ENCODE measurements around the gene ARID2. TPM values are rescaled to one million over a fixed set of nuclear protein-coding genes. Genes with fewer than 3 reads are reported as not detected.
A peak's percentile ranks its signal among the peaks of the same experiment; 100 is the strongest.

The ARID2 gene
- total RNA-seq, 1 donor, result 25.0 TPM

DNA sequence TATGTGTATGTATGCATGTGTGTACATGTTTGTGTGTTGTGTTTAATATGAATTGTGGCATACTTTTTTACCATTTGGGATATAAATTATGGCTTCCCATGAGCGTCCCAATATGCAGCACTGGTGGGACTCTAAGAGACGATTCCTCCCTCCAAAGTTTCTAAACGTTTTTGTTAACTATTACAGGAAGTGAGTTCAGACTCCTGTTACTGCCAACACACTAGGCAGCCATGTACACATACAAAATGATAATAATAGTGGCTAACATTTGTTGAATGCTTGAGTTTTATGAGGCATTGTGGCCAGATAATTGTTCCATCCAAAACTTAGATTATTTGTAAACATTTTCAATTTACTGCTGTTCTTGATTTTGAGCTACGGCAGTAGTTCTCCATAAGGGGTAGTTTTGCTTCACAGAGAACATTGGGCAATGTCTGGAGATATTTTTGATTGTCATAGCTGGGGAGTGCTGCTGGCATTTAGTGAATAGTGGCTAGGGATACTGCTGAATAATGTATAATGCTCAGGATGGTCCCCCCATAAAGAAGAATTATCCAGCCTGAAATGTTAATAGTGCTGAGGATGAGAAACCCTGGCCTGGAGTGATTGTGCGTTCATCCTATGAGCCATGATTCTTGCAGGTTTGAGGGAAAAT, 45.1 kb downstream of the ARID2 start:
- no peak for TF ChIP-seq CTCF (IDR thresholded peaks at IDR 0.05; ENCODE audit: insufficient read depth, low read depth, low read length)
- no peak overlapping the region for H3K4me3 ChIP-seq (ENCODE audit: low read depth, low read length)
- no peak for DNase-seq (ENCODE audit: low read depth)

DNA sequence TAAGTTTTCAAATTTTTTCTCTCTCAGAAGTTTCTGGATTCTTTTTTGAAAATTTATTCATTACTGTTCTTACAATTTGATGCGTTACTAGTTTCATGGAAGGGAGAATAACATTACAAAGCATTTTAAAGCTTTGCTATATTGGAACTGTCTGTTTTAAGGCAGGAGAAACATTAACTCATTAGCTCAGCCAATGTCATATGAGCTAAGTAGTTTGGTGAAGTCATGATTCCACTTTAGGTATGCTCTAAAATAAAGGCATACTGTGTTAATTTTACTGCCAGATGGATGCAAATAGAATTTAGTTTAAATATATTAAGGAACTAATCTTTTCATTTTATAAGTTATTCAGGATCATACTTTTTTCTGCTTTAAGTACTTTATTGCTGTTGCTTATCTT, 46.0 kb downstream of the ARID2 start:
- no peak for DNase-seq (ENCODE audit: low read depth)
- no peak for TF ChIP-seq CTCF (IDR thresholded peaks at IDR 0.05; ENCODE audit: insufficient read depth, low read depth, low read length)
- H3K4me3 ChIP-seq (ENCODE audit: low read depth, low read length), result no peak overlapping the region

DNA sequence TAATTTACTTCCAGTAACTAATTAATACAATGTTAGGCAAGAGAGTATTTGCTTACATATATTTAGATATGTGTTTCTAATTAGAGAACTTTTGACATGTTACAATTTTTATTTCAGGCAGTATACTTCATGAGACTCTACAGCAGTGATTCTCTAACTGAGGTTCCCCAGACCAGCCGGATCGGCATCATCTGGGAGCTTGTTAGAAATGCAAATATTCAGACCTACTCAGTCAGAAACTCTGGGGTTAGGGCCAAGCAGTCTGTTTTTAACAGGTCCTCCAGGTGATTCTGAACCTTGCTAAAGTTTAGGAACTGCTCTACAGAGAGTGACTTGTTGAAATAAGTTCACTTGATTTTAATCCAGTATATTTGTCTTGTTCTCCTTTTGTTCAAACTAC, 46.5 kb downstream of the ARID2 start:
- H3K4me3 ChIP-seq (ENCODE audit: low read depth, low read length), result no peak overlapping the region
- DNase-seq (ENCODE audit: low read depth), result no peak
- TF ChIP-seq CTCF (IDR thresholded peaks at IDR 0.05; ENCODE audit: insufficient read depth, low read depth, low read length), result no peak

DNA sequence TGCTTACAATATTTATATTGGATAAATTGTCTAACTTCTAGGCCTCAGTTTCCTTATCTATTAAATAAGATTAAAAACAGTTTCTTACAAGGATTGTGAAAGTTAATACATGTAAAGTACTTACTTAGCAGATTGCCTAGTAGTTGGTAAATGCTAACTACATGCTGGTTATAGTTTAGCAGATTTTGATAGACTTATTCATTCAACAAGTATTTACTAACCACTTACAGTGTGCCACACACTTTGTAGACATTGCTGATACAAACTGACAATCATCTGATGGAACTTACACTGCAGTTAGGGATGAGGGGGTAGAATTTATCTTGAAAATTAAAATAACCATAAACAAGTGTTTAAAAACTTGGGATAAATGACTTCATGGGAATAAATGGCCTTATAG, 50.4 kb downstream of the ARID2 start:
- DNase-seq (ENCODE audit: low read depth), result no peak
- H3K4me3 ChIP-seq (ENCODE audit: low read depth, low read length), result no peak overlapping the region
- no peak for TF ChIP-seq CTCF (IDR thresholded peaks at IDR 0.05; ENCODE audit: insufficient read depth, low read depth, low read length)

DNA sequence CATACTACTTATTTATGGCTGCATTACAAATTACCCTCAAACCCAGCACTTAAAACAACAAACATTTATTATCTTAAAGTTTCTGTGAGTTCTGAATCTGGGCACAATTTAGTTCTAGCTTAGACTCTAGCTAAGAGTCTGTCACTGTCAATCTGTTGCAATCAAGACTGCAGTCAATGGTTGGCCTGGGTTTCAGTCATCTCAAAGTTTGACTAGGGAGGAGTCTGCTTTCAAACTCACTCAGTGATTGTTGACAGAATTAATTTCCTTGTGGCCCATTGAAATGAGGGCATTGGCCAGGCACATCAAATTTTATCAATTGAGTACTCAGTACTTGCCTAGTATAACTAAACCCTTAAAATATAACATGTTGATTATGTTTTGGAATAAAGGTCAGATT, 51.6 kb downstream of the ARID2 start:
- DNase-seq (ENCODE audit: low read depth), result no peak
- H3K4me3 ChIP-seq (ENCODE audit: low read depth, low read length), result no peak overlapping the region
- no peak for TF ChIP-seq CTCF (IDR thresholded peaks at IDR 0.05; ENCODE audit: insufficient read depth, low read depth, low read length)

- H3K4me3 ChIP-seq (ENCODE audit: low read depth, low read length), result no peak overlapping the region
- TF ChIP-seq CTCF (IDR thresholded peaks at IDR 0.05; ENCODE audit: insufficient read depth, low read depth, low read length), result no peak
- DNase-seq (ENCODE audit: low read depth), result no peak
Measured at GRCh38 chr12:45785315-45785714, 55.8 kb downstream of the ARID2 start.

DNA sequence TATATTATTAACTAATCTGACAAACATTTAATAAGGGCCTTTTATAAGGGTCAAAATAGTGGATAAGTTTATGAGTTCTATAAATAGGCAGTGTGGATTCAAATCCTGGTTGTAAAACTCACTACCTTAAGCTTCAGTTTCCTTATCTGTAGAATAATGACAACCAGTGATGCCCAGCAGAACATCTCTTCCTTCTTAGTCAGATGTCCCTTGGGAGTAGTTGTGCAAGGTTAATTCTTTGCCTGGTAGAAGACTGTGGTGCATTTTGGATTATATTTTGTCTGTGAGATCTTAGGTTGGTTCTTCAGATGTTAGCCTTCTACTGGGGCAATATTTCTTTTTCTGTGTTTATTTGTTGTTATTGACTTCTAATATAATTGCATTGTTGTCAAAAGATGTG, 59.5 kb downstream of the ARID2 start:
- H3K4me3 ChIP-seq (ENCODE audit: low read depth, low read length), result no peak overlapping the region
- TF ChIP-seq CTCF (IDR thresholded peaks at IDR 0.05; ENCODE audit: insufficient read depth, low read depth, low read length), result no peak
- peak; percentile 83 for DNase-seq (ENCODE audit: low read depth)

Data from fibroblast of villous mesenchyme (primary cell).